ENCODE data around the gene ATF5. TPM values are rescaled to one million over a fixed set of nuclear protein-coding genes. Genes with fewer than 3 reads are reported as not detected.

ATF5 gene
- total RNA-seq, 1 donor from 2014 or later, result 35.5 TPM

- DNase-seq (ENCODE audit: low read depth), result no peak
- no peaks in the 10 kb centered on the region for H3K27me3 ChIP-seq (ENCODE audit: insufficient read depth, low read length)
- H3K36me3 Mint-ChIP-seq (ENCODE audit: low read depth, unreplicated experiment), result peaks cover 11% of the 10 kb centered on the region
- H3K36me3 ChIP-seq (ENCODE audit: insufficient read depth, low read length), result no peaks in the 10 kb centered on the region
- no peaks in the 10 kb centered on the region for H3K4me1 Mint-ChIP-seq (ENCODE audit: low read depth, unreplicated experiment)
- peaks cover 13% of the 10 kb centered on the region for H3K27me3 Mint-ChIP-seq (ENCODE audit: low read depth, unreplicated experiment)
- TF ChIP-seq, protein P1, sequence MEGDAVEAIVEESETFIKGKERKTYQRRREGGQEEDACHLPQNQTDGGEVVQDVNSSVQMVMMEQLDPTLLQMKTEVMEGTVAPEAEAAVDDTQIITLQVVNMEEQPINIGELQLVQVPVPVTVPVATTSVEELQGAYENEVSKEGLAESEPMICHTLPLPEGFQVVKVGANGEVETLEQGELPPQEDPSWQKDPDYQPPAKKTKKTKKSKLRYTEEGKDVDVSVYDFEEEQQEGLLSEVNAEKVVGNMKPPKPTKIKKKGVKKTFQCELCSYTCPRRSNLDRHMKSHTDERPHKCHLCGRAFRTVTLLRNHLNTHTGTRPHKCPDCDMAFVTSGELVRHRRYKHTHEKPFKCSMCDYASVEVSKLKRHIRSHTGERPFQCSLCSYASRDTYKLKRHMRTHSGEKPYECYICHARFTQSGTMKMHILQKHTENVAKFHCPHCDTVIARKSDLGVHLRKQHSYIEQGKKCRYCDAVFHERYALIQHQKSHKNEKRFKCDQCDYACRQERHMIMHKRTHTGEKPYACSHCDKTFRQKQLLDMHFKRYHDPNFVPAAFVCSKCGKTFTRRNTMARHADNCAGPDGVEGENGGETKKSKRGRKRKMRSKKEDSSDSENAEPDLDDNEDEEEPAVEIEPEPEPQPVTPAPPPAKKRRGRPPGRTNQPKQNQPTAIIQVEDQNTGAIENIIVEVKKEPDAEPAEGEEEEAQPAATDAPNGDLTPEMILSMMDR (IDR thresholded peaks at IDR 0.05; ENCODE audit: insufficient read depth, low read depth, low read length), result no peak
- TF ChIP-seq EZH2 (IDR thresholded peaks at IDR 0.05; ENCODE audit: insufficient read depth, low read length), result no peak
- no peak overlapping the region for H3K4me3 Mint-ChIP-seq (ENCODE audit: unreplicated experiment)
- FAIRE-seq, result no peak
- H3K4me2 ChIP-seq (ENCODE audit: low read length), result no peak overlapping the region
- H3K9me3 ChIP-seq (ENCODE audit: insufficient read depth, low read depth, low read length), result no peaks in the 10 kb centered on the region
- H3K27ac Mint-ChIP-seq (ENCODE audit: unreplicated experiment), result no peak overlapping the region
- no peak overlapping the region for H2AFZ ChIP-seq (ENCODE audit: low read depth, low read length)
- no peak overlapping the region for H3K9ac ChIP-seq (ENCODE audit: low read length)
- no peaks in the 10 kb centered on the region for H3K4me1 ChIP-seq (ENCODE audit: insufficient read depth, low read length)
- no peak overlapping the region for H3K27ac ChIP-seq (ENCODE audit: low read depth, low read length)
- peaks cover 2% of the 10 kb centered on the region for H3K9me3 Mint-ChIP-seq (ENCODE audit: unreplicated experiment)
- no peaks in the 10 kb centered on the region for H3K79me2 ChIP-seq (ENCODE audit: insufficient read depth, low read length)
- H3K4me3 ChIP-seq (ENCODE audit: insufficient read depth, low read depth, low read length), result no peak overlapping the region
- H4K20me1 ChIP-seq (ENCODE audit: insufficient read depth, low read length), result no peaks in the 10 kb centered on the region
Observed at GRCh38 chr19:49975051-49975450, 46.0 kb downstream of the ATF5 start.

DNA sequence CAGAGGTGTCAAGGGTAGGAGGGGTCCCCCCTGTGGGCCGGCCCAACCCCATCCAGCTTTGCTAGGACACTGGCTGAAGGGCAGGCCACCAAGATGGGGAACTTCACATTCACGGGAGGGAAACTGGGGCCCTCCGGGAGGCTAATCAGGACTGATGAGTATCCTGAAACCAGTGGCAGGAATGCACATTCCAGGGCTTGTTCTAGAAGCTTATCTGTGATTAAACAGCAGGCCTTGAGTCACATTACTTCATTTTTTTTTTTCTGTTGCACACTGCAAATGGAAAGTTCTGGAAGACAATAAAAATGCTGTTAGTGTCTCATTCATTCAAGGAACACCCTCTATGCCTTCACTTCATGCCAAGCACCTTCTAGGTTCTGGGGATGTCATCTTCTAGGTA lies 47.5 kb downstream of the ATF5 start:
- FAIRE-seq, result no peak
- no peak overlapping the region for H3K4me2 ChIP-seq (ENCODE audit: low read length)
- H3K27ac Mint-ChIP-seq (ENCODE audit: unreplicated experiment), result no peak overlapping the region
- H3K4me1 ChIP-seq (ENCODE audit: insufficient read depth, low read length), result no peaks in the 10 kb centered on the region
- no peak overlapping the region for H3K27ac ChIP-seq (ENCODE audit: low read depth, low read length)
- DNase-seq (ENCODE audit: low read depth), result no peak
- H3K9me3 Mint-ChIP-seq (ENCODE audit: unreplicated experiment), result peaks cover 2% of the 10 kb centered on the region
- H3K9ac ChIP-seq (ENCODE audit: low read length), result no peak overlapping the region
- H3K27me3 ChIP-seq (ENCODE audit: insufficient read depth, low read length), result no peaks in the 10 kb centered on the region
- TF ChIP-seq EZH2 (IDR thresholded peaks at IDR 0.05; ENCODE audit: insufficient read depth, low read length), result no peak
- TF ChIP-seq, protein P1 (IDR thresholded peaks at IDR 0.05; ENCODE audit: insufficient read depth, low read depth, low read length), result no peak
- H3K4me3 Mint-ChIP-seq (ENCODE audit: unreplicated experiment), result no peak overlapping the region
- peaks cover 13% of the 10 kb centered on the region for H3K27me3 Mint-ChIP-seq (ENCODE audit: low read depth, unreplicated experiment)
- no peaks in the 10 kb centered on the region for H3K4me1 Mint-ChIP-seq (ENCODE audit: low read depth, unreplicated experiment)
- H4K20me1 ChIP-seq (ENCODE audit: insufficient read depth, low read length), result no peaks in the 10 kb centered on the region
- no peaks in the 10 kb centered on the region for H3K79me2 ChIP-seq (ENCODE audit: insufficient read depth, low read length)
- H3K4me3 ChIP-seq (ENCODE audit: insufficient read depth, low read depth, low read length), result no peak overlapping the region
- H3K36me3 Mint-ChIP-seq (ENCODE audit: low read depth, unreplicated experiment), result peaks cover 11% of the 10 kb centered on the region
- H3K36me3 ChIP-seq (ENCODE audit: insufficient read depth, low read length), result no peaks in the 10 kb centered on the region
- H3K9me3 ChIP-seq (ENCODE audit: insufficient read depth, low read depth, low read length), result no peaks in the 10 kb centered on the region
- H2AFZ ChIP-seq (ENCODE audit: low read depth, low read length), result no peak overlapping the region

GRCh38 chr19:49977076-49977475 lies 48.1 kb downstream of the ATF5 start:
- no peaks in the 10 kb centered on the region for H3K79me2 ChIP-seq (ENCODE audit: insufficient read depth, low read length)
- TF ChIP-seq EZH2 (IDR thresholded peaks at IDR 0.05; ENCODE audit: insufficient read depth, low read length), result no peak
- TF ChIP-seq, protein P1 (IDR thresholded peaks at IDR 0.05; ENCODE audit: insufficient read depth, low read depth, low read length), result no peak
- H3K9me3 ChIP-seq (ENCODE audit: insufficient read depth, low read depth, low read length), result no peaks in the 10 kb centered on the region
- no peak overlapping the region for H3K4me3 ChIP-seq (ENCODE audit: insufficient read depth, low read depth, low read length)
- no peaks in the 10 kb centered on the region for H3K27me3 ChIP-seq (ENCODE audit: insufficient read depth, low read length)
- no peaks in the 10 kb centered on the region for H3K36me3 ChIP-seq (ENCODE audit: insufficient read depth, low read length)
- H4K20me1 ChIP-seq (ENCODE audit: insufficient read depth, low read length), result no peaks in the 10 kb centered on the region
- Mint-ChIP-seq H3K36me3 (ENCODE audit: low read depth, unreplicated experiment) (peaks cover 17% of the 10 kb centered on the region), H3K4me1 (ENCODE audit: low read depth, unreplicated experiment) (no peaks in the 10 kb centered on the region), H3K4me3 (ENCODE audit: unreplicated experiment) (no peak overlapping the region), H3K27ac (ENCODE audit: unreplicated experiment) (no peak overlapping the region), H3K27me3 (ENCODE audit: low read depth, unreplicated experiment) (peaks cover 13% of the 10 kb centered on the region), H3K9me3 (ENCODE audit: unreplicated experiment) (peaks cover 2% of the 10 kb centered on the region)
- no peak overlapping the region for H3K27ac ChIP-seq (ENCODE audit: low read depth, low read length)
- H3K9ac ChIP-seq (ENCODE audit: low read length), result no peak overlapping the region
- no peaks in the 10 kb centered on the region for H3K4me1 ChIP-seq (ENCODE audit: insufficient read depth, low read length)
- DNase-seq (ENCODE audit: low read depth) (no peak), FAIRE-seq (no peak)
- no peak overlapping the region for H3K4me2 ChIP-seq (ENCODE audit: low read length)
- no peak overlapping the region for H2AFZ ChIP-seq (ENCODE audit: low read depth, low read length)

Data from astrocyte (in vitro differentiated cells and primary cell).